Mesenteric fat pad (tissue), 1 donor: ENCODE data around the gene AGAP1. TPM values are rescaled to one million over a fixed set of nuclear protein-coding genes. Genes with fewer than 3 reads are reported as not detected.

Experiments
- DNase-seq: peaks from one replicate; pipeline ENCODE4 v3.0.0-alpha.2; 2020; ENCODE audit warnings: low spot score
- total RNA-seq: library from RNA; stranded (reverse); fragmentation: NEBNext Ultra II Directional; extraction: Animal tissue kit (Norgen Biotek cat#: 25700); gene quantifications from one replicate; pipeline ENCODE4 v1.2.1, GENCODE V29; 2021
- donor health status: DM: yes; HTN: yes; CAD: no.

The AGAP1 gene
- total RNA-seq, 1 donor from 2014 or later, result 26.5 TPM

GRCh38 chr2:235630718-235631296 lies 137.0 kb downstream of the AGAP1 start:
- no peak for DNase-seq

- DNase-seq, result no peak
These were observed 140.8 kb downstream of the AGAP1 start for GRCh38 chr2:235634435-235635158.

DNA sequence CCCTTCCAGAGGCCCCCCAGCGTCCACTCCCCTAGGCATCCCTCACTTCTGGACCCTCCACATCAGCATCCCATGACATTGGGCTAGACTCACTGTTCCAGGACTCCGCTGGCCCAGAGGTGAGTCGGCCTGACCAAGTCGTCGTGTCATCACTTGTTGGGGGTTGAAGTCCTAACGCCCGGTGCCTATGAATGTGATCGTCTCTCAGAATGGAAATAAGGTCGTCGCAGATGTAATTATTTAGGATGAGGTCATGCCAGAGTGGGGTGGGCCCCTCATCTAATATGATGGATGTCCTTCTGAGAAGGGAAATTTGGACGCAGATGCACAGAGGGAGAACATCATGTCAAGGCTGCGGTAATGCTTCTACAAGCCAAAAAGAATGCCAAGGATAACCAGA lies 142.7 kb downstream of the AGAP1 start:
- DNase-seq, result no peak

DNA sequence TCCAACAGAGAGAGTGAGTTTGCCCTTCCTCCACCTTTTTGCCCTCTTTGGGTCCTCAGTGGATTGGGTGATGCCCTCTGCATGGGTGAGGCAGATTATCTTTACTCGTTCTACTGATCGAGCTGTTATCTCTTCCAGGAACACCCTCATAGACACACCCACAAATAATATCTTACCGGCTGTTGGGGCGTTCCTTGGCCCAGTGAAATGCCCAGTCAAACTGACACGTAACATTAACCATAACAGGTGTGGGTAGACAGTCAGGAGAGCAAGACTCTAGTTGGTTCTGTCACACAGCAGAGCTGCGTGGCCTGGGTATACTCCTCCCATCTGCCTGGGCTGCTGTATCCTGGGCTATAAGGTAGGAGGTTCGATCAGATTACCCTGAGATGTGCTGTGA lies 144.1 kb downstream of the AGAP1 start:
- DNase-seq, result no peak

DNA sequence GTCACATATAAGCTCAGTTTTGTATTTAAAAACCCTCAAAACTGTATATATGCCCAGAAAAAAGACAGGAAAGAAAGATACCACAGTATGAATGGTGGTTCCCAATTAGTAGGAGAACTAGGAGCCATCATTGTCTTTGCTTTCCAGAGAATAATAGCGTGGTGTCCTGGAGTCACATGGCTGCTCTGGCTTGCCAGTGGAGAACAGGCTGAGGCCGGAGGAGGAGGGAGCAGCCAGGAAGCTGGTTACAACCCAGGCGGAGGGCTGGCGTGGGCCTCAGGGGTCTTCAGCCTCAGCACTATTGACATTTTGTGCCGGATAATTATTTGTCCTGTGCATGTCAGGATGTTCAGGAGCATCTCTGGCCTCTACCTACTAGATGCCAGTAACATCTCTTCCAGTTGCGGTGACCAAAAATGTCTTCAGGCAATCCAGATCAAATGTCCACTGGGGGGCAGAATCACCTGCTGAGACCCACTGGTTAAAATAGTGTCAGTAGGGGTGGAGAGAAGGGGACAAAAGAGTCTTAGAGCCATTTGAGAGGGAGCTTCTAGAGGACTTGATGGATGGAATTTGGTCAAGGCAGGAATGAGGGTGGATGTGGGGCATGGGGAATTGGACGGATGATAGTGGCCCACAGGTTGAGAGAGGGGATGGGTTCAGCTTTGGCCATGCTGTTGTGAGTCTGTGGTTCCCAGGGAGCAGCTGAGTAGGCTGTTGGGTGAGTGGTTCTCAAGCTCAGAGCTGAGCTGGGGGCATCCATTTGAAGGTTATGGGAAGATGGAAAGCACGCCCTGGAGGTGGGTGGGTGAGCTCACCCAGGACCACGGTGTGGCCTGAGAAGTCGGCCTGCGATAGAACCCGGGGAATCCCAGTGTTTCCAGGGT lies 144.9 kb downstream of the AGAP1 start:
- no peak for DNase-seq

- no peak for DNase-seq
These were observed 145.6 kb downstream of the AGAP1 start for GRCh38 chr2:235639428-235639773.

GRCh38 chr2:235639885-235640284 lies 146.0 kb downstream of the AGAP1 start:
- no peak for DNase-seq

DNA sequence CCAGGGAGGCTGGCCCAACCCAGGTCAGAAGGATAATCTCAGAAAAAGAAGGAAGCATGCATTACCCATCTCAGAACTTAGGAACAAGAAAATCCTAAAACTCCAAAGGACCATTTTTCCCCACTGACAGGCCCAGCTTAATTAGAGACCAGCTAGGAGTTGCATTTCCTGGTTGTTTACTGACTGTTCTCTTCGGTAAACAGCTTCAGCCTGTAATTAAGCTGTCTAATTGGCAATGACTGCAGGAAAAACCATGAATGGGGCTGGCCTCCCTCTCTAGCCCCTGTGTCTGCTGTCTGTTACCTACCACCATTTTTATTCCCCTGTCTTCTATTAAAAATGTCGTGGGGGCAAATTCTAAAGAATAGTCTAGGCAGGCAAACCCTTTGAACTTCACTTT lies 146.5 kb downstream of the AGAP1 start:
- no peak for DNase-seq

GRCh38 chr2:235640926-235641723 lies 147.3 kb downstream of the AGAP1 start:
- DNase-seq, result no peak

DNA sequence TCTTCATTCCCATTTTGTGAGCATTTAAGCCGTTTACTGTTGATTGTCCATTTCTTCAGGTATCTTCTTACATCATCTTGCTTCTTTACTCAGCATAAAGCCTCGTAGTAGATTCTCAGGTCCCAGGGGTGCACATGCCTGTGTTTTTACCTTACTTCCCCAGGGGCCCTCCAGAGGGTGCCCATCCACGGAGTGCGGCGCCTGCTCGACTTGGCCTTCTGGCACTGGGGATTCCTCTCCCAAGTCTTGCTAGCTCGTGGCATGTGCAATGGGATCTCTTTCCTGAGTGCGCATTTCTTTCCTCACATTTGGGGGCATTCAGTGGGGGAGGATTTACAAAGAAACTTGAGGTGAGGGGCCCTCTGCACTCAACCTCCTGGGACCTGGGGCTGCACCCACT lies 148.1 kb downstream of the AGAP1 start:
- DNase-seq, result no peak

GRCh38 chr2:235642446-235643098 lies 148.7 kb downstream of the AGAP1 start:
- no peak for DNase-seq

DNA sequence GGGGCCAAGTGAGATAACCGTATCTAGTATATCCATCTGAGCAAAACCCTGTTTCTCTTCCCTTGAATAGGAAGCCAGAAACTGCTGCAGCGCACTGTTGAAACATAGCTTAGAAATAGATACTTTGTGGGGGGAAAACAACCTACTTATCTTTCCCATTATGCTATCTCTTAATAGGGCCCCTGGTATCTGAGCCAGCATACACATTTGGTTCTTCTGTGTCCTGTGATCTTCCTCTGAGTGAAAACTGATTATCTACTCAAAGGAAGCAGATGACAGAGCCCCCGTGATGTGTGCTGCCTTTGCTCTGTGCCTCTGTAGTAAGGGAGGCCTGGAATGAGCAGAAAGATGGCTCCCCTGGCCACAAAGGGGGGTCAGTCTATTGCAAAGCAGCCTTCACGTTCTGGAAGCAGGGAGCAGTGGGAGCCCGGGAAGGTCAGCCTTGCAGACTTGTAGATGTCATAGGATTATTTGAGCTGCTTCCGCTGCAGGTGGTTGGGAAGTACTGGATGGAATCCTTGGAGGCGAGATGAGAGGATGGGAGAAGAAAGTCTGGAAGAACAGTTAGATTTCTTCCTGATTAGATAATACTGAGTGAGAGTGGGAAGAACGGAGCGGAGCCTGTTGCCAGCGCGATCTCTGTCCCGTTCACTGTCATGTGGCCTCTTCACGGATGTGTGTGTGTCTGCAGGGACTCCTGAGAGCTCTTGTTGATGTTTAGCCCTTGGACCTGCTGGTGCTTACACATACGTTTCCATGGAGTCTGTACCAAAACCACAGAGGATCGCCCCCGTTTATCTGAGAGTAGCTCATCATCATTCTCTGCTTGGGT lies 150.1 kb downstream of the AGAP1 start:
- no peak for DNase-seq

DNA sequence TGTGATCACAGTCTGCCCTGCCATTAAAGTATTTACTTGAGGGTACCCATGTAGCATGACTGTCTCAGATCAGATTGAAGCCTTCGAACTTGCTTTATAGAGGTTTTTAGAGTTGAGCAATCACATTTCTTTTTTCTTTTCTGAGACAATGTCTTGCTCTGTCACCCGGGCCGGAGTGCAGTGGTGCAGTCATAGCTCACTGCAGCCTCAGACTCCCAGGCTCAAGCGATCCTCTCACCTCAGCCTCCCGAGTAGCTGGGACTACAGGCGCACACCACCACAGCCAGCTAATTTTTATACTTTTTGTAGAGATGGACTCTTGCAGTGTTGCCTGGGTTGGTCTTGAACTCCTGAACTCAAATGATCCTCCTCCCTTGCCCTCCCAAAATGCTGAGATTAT lies 153.4 kb downstream of the AGAP1 start:
- DNase-seq, result no peak

- no peak for DNase-seq
These were observed 154.0 kb downstream of the AGAP1 start for GRCh38 chr2:235647877-235648276.

- no peak for DNase-seq
These were observed 155.6 kb downstream of the AGAP1 start for GRCh38 chr2:235649418-235649817.

DNA sequence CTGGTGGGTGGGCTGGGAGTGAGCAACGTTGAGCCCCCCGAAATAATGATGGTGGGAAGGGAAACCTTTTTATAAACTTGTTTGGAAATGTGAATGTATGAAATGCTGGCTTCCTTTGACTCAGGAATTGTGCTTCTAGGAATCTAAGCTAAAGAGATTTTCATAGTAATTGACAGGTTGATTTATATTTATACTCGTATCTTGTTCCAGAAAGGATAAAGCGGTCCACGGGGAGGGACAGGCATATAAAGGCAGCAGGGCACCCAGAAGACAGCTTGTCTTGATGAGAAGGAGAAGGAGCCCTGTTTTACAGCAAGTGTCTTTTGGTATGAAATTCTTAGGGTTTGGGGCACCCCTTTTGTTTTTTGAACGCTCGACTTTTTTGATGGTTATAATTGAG lies 157.8 kb downstream of the AGAP1 start:
- DNase-seq, result no peak

- no peak for DNase-seq
These were observed 160.4 kb downstream of the AGAP1 start for GRCh38 chr2:235654103-235654813.

- no peak for DNase-seq
These were observed 164.7 kb downstream of the AGAP1 start for GRCh38 chr2:235658351-235659174.
